HG03571 (cell line): ENCODE measurements around the gene NR4A1.
A peak's percentile ranks its signal among the peaks of the same experiment; 100 is the strongest.

Source experiments
- ATAC-seq: cut with Tn5 transposase; IDR thresholded peaks from one replicate; pipeline ENCODE4 v1.9.1; 2021; ENCODE audit not compliant: unreplicated experiment

The NR4A1 gene

DNA sequence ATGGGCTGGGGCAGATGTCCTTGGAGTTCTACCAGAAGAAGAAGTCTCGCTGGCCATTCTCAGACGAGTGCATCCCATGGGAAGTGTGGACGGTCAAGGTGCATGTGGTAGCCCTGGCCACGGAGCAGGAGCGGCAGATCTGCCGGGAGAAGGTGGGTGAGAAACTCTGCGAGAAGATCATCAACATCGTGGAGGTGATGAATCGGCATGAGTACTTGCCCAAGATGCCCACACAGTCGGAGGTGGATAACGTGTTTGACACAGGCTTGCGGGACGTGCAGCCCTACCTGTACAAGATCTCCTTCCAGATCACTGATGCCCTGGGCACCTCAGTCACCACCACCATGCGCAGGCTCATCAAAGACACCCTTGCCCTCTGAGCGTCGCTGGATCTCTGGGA, 25.6 kb downstream of the NR4A1 start:
- no peak for ATAC-seq

DNA sequence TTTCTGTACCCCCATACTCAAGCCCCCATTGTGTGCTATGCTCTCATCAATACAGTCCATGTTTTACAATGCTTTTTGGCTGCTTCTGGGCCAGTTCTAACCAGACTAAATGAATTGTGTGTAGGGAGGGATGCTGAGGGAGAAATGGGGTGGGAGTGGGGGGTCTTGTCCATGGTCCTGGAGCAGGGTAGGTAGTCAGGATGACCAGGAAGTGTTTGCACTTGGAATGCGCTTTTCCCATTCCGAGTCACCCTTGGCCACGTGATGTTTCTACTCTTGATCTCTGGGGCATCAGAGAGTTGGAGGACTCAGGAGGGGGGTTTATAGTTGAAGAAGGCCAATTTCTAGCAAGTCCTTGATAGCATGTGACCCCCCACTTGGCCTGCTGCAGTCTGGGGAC, 27.0 kb downstream of the NR4A1 start:
- no peak for ATAC-seq

DNA sequence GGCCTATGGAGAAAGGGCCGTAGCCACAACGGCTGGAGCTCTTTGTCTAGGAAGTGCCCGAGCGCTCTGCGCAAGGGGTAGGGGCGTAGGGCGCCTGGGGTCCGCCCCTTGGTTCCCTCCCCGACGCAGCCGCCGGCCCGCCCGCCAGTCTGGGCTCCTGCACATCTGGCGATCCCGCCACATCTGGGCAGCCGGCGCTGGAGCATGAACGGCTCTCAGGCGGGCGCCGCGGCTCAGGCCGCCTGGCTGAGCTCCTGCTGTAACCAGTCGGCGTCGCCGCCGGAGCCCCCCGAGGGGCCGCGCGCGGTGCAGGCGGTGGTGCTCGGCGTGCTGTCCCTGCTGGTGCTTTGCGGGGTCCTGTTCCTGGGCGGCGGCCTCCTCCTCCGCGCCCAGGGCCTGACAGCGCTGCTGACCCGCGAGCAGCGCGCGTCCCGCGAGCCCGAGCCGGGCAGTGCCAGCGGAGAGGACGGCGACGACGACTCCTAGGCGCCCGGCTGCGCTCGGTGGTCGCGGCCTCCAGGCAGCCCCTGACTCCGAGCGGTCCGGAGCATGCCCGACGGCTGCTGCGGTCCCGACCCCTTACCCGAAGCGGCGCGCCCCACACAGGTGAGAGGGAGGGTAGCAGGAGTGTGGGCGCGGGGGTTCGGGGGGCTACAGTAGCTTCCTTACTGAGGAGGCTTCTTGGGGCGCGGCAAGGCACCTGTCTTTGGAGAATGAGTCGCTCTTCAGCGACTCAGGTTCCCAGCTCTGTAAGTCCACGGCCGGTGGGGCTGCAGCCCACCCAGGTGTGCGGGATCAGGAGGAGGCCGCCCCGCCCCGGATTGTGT, 28.5 kb downstream of the NR4A1 start, which contains the start of gene SMIM41:
Gene SMIM41, plus strand, starts transcription at position 129 of the 827 bp plus-strand sequence. Its CDS starts 76 bp downstream, at position 205.
- no peak for ATAC-seq

DNA sequence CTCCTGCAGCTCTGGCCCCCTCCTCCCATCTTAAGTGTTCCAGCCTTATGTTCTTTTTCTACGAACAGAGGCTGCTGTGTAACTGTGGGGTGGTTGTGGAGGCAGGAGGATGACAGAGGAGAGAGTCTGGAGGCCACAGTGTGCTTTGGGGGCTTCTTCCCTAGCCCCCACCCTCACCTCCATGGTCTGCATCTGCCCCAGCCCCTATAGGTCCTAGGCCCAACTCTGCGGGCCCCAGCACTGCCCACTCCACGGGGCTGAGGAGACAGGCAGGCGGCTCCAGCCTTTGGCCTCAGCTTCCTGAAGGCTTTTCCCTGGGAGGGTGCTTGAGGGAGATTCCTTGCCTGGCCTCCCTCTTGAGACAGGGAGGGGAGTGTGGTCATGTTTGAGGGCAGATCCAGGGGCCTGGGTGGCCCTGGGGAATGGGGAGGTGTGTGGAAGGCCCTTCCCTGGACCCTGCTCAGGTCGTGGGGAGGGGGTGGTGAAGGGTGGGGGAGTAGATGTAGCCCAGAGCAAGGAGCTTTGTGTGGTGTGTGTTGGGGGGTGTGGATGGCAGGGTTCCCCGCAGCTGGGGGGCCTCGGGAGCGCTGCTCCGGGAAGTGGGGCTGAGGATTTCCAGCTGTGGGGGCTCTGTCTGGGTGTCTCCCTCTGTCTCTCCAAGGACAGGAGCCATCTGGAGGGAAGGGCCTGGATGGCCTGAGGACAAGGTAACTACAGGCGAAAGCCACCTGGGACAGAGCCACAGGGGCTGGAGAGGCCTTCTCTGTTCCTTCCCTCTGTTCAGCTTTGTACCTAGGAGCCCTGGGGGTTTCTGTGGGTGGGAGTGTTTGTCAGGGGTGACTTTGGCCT, 29.4 kb downstream of the NR4A1 start:
- no peak for ATAC-seq

DNA sequence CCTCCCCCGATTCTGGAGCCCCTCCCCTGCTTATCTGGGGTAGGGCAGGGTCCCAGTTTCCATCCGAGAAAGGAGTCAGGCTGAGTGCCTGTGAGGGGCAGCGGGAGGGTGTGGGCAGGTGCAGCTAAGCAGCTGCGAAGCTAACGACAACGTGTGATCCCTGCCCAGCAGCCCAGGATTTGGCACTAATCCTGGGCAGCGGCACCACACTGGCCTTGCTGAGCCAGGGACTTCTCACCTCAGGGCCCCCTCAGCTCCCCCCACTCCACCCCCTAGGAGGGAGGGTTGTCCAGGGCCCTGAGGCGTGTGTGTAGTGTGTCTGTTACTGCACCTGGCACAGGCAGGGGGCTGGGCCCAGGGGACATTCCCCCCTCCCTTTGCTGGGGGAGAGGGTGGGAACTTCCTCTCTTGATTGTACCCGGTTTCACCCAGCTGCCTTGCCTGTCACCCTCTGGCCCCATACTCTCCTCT, 30.1 kb downstream of the NR4A1 start:
- peak; percentile 60 for ATAC-seq

DNA sequence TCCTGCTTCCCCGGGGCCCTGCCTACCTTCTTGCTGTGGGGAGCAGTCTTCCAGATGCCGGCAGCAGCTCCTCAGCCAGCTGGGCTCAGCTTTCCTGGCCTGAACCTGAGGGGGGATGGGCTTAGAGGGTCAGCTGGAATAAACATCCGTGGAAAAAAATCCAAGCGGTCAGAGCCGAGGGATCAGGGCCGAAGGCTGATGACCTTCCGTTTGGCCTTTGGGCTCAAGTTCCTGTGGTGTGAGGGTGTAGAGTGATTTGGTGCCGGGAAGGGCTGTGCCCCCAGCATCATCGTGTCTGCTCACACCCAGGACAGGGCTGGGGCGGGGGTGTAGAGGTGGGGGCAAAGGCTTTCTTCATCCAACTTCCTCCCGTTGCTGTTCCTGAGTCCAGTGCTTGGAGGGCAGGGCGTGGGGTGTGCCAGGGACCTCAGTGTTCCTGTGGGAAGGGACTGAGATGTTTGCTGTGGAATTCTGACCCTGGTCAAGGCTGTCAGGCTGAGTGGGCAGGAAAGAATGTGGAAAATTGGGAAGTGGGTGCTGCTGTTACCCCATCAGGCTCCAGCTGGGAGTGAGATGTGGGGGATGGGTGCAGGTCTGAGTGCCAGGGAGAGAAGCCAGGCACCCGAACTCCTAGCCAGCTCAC, 30.9 kb downstream of the NR4A1 start:
- no peak for ATAC-seq

DNA sequence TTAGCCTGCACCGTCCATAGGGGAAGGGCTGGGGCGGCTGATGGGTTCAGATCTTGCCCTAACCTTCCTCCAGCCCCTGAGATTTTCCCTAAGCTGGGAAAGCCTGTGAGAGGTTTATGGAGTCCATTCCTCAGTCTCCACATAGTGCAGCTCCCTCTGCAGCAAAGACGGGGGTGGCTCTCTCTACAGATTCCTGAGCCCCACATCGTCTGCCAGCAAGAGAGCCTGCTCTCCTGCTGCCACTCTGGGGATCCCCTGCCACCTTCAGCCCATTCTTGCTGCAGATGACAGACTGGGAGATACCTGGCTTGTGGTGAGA, 31.4 kb downstream of the NR4A1 start:
- ATAC-seq: no peak

DNA sequence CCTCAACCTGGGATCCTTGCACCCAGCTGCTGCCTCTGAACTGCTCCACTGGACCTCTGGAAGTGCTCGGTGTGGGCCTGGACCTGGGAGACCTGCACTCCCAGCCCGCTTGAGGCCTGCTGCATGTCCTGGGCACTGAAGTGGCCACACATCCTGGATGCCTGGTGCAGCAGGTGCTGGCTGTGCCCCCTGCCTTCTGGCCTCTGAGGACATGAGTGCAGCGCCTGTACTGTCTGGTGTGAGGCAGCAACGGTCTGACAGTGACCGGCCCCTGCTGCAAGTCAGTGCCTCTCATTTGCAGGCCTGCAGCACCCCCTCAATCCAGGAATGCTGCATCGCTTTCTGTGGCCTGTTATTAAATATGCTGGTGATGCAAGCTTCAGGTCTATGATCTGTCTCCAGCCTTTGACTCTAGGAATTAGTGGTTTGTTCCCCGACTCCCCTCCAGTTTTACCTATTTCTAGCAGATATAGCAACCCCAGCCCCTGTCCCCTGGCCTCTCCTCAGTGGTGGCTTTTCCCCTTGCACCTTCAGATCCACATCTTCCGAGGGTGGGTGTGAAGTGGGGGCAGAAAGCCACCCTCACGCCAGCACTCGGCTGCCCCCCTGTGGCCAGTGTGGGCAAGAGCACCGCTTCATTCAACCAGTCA, 31.9 kb downstream of the NR4A1 start:
- ATAC-seq: no peak

DNA sequence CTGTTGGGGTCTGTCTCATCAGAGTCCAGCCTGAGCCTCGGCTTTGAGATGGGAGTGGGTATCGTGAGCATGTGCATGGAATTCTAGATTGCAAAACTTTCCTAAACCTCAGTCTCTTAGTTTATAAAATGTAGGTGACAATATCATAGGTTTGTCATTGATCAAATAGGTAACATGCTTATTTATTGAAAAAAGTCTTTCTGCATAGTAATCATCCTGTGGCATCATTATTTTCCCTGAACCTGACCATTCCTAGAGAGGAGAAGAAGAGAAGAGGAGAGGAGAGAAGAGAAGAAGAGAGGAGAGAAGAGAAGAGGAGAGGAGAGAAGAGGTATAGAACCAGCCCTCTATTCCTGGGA, 32.4 kb downstream of the NR4A1 start:
- ATAC-seq: no peak

DNA sequence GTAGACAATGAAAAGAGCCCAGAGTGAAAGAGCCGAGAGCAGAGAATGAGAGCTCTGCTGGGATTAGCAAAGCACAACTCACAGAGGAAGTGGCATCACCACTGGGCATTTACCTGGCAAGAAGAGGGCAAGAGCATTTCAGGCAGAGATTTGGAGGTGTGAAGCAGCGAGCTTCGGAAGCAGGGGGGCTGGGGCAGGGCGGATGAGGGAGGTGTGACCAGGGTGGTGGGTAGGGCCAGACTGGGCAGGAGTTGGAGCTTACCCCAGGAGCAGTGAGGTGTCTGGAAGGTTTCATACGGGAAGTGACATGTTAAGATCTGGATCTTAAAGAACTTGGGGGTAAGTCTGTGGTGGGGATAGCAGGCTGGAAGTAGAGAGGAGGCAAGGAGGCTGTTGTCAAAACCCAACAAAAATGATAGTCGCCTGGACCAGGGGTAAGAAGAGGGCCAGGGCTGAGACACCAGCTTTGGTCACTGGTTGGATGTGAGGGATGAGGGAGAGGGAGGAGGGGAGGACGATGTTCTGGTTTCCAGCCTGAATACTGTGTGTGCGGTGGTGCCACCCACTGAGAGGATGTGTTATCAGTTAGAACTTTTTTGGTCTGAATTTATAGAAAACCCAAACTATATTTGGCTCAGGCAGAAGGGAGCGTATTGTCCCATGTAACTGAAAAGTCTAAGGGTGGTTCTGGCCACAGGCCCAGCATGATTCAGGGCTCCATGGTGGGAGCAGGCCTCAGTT, 33.4 kb downstream of the NR4A1 start:
- ATAC-seq: no peak

DNA sequence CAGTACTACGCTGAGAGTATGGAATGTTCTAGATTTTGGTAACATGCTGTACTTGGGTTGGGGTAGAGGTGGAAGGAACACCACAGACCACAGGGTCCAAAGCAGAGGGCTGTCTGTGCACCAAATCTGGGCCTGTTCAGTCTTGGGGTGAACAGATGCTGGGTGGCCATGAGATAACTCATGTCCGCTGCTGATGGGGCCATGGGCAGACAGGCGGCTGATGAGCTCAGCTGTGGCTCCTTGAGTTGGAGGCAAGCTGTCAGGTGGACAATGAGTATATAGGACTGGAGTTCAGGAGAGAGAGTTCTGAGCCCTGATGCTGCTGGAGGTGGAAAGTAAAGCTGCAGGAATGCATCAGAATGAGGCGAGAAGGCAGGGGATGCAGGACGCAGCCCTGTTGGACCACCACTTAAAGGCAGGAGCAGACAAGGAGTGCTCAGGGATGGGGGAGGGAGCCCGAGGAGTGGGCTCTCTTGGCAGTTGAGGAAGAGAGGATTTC, 34.5 kb downstream of the NR4A1 start:
- no peak for ATAC-seq

DNA sequence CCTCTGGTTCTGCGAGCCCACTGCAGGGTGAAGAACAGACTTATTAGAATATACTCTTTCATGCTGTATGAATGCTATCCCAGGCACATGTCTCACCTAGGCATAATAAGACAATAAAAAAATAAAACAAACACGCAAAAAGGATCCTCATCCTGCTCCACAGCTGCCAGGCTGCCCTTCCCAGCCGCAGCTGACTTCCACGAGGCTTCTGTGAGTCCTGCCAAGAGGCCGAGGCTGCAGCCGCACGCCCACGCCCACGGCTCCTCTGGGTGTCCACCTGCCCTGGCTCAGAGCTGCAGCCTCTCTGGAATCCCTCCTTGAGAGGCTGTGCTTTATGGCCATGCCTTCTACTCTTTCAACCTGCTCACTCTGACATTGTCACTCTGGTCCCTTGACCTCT, 35.1 kb downstream of the NR4A1 start:
- no peak for ATAC-seq

DNA sequence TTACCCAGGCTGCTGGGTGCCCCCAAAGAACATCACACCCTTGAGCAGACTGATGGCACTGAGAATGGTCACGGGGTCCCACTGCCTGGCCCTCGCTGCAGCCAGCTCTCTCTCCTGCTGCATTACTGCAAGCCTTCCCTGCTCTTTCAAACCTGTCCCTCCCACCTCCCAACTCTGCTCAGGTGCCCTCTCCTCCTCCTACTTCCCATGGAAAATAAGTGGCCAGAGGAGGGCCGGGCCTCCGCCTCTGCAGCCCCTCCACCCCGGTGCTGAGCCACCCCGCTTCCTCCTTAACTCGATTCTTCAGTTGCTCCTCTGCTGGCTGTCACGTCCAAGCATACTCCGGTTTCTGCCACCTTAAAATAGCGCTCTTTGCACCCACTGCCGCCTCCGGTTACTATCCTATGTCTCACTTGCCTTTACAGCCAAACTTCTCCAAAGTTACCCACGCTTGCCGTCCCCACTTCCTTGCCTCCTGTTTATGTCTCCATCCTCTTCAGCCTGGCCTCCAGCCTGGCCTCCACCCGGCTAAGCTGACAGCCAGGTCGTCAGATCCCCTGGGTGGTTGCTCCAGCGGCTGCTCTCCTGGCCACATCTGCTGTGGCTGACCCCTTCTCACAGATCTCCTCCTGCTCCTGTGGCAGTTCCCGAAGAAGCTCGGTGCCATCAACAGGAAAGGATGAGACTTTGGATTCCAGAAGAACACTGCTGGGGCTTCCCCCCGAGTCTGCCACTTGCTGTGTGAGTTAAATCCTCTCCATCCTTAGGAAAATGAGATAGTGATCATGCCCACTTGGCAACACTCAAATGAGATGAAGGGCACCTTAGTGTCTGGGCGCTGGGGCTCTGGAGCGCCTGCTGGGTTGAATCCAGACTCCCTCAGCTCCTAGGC, 35.9 kb downstream of the NR4A1 start:
- no peak for ATAC-seq

DNA sequence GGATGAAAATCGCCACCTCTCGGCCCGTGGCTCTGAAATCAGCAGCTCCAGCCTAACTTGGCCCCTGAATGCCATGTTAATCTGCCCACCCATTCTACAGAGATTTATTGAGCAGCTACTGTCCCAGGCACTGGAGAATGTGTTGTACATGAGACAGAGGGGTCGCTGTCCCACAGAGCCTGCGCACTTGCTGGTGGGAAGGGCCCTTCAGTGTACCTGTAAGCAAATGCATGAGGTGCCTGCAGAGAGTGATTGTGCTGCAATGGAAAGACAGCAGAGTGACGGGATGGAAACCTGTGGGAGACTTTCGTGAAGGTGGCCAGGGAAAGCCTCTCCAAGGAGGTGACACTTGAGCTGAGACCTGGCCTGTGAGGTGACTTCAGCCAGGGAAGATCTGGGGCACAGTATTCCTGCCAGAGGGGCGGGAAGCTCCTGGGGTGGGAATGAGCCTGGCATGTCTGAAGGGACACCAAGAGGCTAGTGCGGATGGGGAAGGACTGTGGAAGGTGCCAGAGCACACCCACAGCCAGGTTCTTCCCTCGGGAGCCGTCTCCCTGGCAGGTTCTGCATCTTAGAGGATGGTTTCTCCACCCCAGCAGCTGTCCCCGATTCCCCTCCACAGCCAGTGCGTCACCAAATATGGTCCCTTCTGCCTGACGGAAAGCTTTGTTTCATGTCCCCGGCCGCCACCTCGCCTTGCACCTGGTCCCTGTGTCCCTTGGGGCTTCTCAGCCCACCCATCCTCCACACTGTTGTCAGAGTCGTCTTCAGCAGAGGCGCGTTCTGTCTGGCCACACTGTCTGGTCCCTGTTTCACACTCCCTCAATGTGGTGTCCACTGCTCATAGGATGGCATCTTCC, 36.9 kb downstream of the NR4A1 start:
- peak; percentile 80 for ATAC-seq

DNA sequence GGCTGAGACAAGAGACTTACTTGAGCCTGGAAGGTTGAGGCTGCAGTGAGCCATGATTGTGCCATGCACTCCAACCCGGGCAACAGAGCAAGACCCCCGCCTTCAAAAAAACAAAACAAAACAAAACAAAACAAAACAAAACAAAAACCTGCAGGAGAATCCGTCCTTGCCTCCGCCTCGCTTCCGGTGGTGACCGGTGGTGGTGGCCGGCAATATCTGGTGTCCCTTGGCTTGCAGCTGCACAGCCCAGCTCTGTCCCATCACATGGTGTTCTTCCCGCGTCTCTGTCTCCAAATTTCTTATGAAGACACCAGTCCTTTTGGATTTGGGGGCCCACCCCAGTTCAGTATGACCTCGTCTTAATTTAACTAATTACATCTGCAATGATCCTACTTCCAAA, 38.2 kb downstream of the NR4A1 start:
- ATAC-seq: no peak

DNA sequence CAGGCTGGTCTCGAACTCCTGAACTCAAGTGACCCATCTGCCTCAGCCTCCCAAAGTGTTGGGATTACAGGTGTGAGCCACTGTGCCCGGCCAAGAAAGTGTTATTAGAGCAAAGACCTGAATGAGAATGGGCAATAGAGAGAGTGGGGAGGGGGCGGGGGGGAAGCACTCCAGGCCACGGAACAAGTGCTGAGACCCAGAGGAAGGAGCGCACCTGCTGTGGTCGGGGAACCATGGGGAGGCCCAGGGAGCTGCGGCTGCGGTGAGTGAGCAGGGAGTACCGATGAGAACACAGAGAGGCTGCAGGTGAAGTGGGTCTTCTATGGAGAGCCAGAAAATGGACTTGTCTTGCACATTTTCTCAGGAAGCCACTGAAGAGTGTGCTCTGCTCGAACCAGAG, 39.0 kb downstream of the NR4A1 start:
- no peak for ATAC-seq

DNA sequence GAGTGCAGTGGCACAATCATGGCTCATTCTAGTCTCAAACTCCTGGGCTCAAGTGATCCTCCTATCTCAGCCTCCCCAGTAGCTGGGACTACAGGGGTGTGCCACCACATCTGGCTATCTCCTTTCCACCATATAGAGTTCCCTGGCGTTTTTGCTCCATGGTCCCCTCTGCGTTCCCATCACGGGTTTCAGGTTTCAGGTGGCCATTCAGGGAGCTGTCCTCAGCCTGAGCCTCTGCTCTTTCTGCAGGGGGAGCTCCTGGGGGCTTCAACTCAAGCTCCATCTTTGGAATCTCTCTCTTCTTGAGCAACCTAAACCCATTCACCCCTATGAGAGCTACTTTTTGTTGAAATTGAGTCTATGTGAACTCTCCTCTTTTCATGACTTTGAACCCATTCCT, 39.8 kb downstream of the NR4A1 start:
- no peak for ATAC-seq

DNA sequence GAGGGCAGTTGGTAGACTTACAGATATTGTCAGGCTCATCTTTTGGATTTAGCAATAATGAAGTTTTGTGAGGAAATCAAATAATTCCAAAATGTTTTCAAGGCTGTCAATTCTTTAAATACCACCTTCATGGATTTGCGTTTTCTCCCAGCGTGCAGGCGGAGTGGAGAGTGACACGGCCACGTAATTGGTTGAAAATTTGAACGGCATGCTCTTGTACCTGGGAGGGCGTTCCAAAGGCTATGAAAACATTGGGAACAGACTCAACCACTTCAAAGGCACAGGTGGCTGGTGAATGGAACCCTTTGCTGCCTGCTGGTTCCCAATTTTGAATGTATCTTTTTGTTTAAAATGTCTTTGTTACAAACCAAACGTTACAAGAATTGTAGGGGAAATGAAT, 40.6 kb downstream of the NR4A1 start:
- ATAC-seq: no peak
